A673 (cell line): ENCODE results near the gene NT5C1B.

Experiments used
- CTCF ChIP-seq: fragments of 300-800, 200-600 bp; sonication (generic); conservative IDR thresholded peaks from 2 replicates; pipeline ENCODE4 v1.5.1; 2017; ENCODE audit warnings: low read depth, mild to moderate bottlenecking, antibody characterized with exemption, low read length, moderate library complexity, mixed read lengths
- EZH2 ChIP-seq: fragments of 200-600 bp; sonication (generic); IDR thresholded peaks from 2 replicates; pipeline ENCODE4 v1.6.1; 2017; ENCODE audit warnings: borderline replicate concordance, low read depth, mild to moderate bottlenecking, mixed read lengths, antibody characterized with exemption, low read length; ENCODE audit not compliant: poor library complexity, severe bottlenecking

GRCh38 chr2:18611184-18611583, 21.8 kb upstream of the NT5C1B start:
- TF ChIP-seq CTCF (no peak), EZH2 (no peak)
